Measurements from ENCODE around the gene GABRG3. TPM values are rescaled to one million over a fixed set of nuclear protein-coding genes. Genes with fewer than 3 reads are reported as not detected.

The GABRG3 gene
- total RNA-seq, 1 donor from 2014 or later, result 2.6 TPM

- Mint-ChIP-seq H3K4me3 (no peak overlapping the region), H3K9me3 (no peaks in the 10 kb centered on the region), H3K27ac (no peak overlapping the region), H3K27me3 (no peaks in the 10 kb centered on the region), H3K4me1 (ENCODE audit: unreplicated experiment) (no peaks in the 10 kb centered on the region), H3K36me3 (no peaks in the 10 kb centered on the region)
- no peak for TF ChIP-seq CTCF (conservative IDR thresholded peaks at IDR 0.05)
- no peak for DNase-seq (ENCODE audit: extremely low spot score, unreplicated experiment)
Observed at GRCh38 chr15:27481768-27482167, 510.8 kb downstream of the GABRG3 start.

GRCh38 chr15:27482287-27482686, 511.3 kb downstream of the GABRG3 start:
- DNase-seq (ENCODE audit: extremely low spot score, unreplicated experiment), result no peak
- Mint-ChIP-seq H3K9me3 (no peaks in the 10 kb centered on the region), H3K27me3 (no peaks in the 10 kb centered on the region), H3K4me3 (no peak overlapping the region), H3K4me1 (ENCODE audit: unreplicated experiment) (no peaks in the 10 kb centered on the region), H3K36me3 (no peaks in the 10 kb centered on the region), H3K27ac (no peak overlapping the region)
- no peak for TF ChIP-seq CTCF (conservative IDR thresholded peaks at IDR 0.05)

GRCh38 chr15:27483124-27483523, 512.1 kb downstream of the GABRG3 start:
- no peaks in the 10 kb centered on the region for H3K36me3 Mint-ChIP-seq
- no peaks in the 10 kb centered on the region for H3K4me1 Mint-ChIP-seq (ENCODE audit: unreplicated experiment)
- H3K27me3 Mint-ChIP-seq, result no peaks in the 10 kb centered on the region
- H3K4me3 Mint-ChIP-seq, result no peak overlapping the region
- no peak for DNase-seq (ENCODE audit: extremely low spot score, unreplicated experiment)
- no peak overlapping the region for H3K27ac Mint-ChIP-seq
- TF ChIP-seq CTCF (conservative IDR thresholded peaks at IDR 0.05), result no peak
- no peaks in the 10 kb centered on the region for H3K9me3 Mint-ChIP-seq

- Mint-ChIP-seq H3K9me3 (no peaks in the 10 kb centered on the region), H3K4me3 (no peak overlapping the region), H3K27ac (no peak overlapping the region), H3K27me3 (peaks cover 3% of the 10 kb centered on the region), H3K36me3 (no peaks in the 10 kb centered on the region), H3K4me1 (ENCODE audit: unreplicated experiment) (no peaks in the 10 kb centered on the region)
- DNase-seq (ENCODE audit: extremely low spot score, unreplicated experiment), result no peak
- TF ChIP-seq CTCF (conservative IDR thresholded peaks at IDR 0.05), result no peak
Observed at GRCh38 chr15:27485265-27485664, 514.3 kb downstream of the GABRG3 start.

GRCh38 chr15:27486051-27486450, 515.1 kb downstream of the GABRG3 start:
- no peak overlapping the region for H3K27ac Mint-ChIP-seq
- H3K9me3 Mint-ChIP-seq, result no peaks in the 10 kb centered on the region
- peaks cover 5% of the 10 kb centered on the region for H3K27me3 Mint-ChIP-seq
- TF ChIP-seq CTCF (conservative IDR thresholded peaks at IDR 0.05), result no peak
- no peak for DNase-seq (ENCODE audit: extremely low spot score, unreplicated experiment)
- no peaks in the 10 kb centered on the region for H3K4me1 Mint-ChIP-seq (ENCODE audit: unreplicated experiment)
- no peaks in the 10 kb centered on the region for H3K36me3 Mint-ChIP-seq
- no peak overlapping the region for H3K4me3 Mint-ChIP-seq

Data from type B pancreatic cell (in vitro differentiated cells).